NT2/D1 (cell line): ENCODE measurements around the gene UGGT2.

Experiments
- SUZ12 ChIP-seq: IDR thresholded peaks from 2 replicates; pipeline ENCODE4 v1.6.1; 2011; ENCODE audit not compliant: insufficient read length, insufficient read depth; ENCODE audit errors: extremely low read depth
- YY1 ChIP-seq: IDR thresholded peaks from 2 replicates; pipeline ENCODE4 v1.6.1; 2011; ENCODE audit not compliant: insufficient read length, insufficient read depth
- ZNF274 ChIP-seq: IDR thresholded peaks from 2 replicates; pipeline ENCODE4 v1.6.1; 2011; ENCODE audit warnings: mild to moderate bottlenecking, low read depth, low read length

DNA sequence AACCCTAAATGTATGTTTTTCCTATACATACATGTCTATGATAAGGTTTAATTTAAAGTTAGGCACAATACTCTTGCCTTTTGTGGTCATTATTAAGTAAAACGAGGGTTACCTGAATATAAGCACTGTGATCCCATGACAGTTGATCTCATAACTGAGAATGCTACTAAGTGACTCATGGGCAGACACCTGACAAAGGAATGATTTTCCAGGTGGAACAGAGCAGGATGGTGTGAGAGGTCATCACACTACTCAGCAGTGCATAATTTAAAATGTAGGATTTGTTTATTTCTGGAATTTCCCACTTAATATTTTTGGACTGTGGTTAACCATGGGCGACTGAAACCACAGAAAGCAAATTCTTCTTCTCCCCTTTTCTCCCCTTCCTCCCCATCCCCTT, 178.9 kb downstream of the UGGT2 start:
- TF ChIP-seq YY1 (no peak), SUZ12 (no peak), ZNF274 (no peak)
